Astrocyte of the cerebellum (primary cell): Measurements from ENCODE around the gene GAL3ST2.

ENCODE experiments used
- DNase-seq: peaks from one replicate; pipeline ENCODE4 v3.0.0-alpha.2; 2011; ENCODE audit warnings: low read depth
- H3K4me3 ChIP-seq: 2 replicates; pipeline ENCODE4 v1.5.1; 2011; ENCODE audit warnings: mild to moderate bottlenecking, low read depth, low read length, moderate library complexity
- in situ Hi-C: cut with HindIII; loops from 2 replicates; pipeline ENCODE4 v1.10.0; 2017; ENCODE audit warnings: low sequenced_read_pairs
- TF ChIP-seq, protein P1 (sequence below): IDR thresholded peaks from 2 replicates; pipeline ENCODE4 v1.5.1; 2012; ENCODE audit warnings: low read length, low read depth, moderate library complexity, mild to moderate bottlenecking; ENCODE audit errors: missing control alignments

GAL3ST2 gene

DNA sequence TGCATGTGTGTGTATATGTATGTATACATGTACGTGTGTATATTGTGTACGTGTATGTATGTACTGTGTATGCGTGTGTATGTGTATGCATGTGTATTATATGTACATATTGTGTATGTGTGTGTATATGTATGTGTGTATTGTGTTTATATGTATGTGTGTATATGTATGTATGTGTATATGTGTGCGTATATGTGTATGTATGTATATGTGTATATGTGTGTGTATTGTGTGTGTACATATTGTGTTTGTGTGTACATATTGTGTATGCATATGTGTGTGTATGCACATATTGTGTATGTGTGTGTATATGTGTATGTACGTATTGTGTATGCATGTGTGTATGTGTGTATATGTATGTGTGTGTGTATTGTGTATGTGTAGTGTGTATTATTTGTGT is 16.8 kb downstream of the GAL3ST2 start:
- TF ChIP-seq, protein P1, sequence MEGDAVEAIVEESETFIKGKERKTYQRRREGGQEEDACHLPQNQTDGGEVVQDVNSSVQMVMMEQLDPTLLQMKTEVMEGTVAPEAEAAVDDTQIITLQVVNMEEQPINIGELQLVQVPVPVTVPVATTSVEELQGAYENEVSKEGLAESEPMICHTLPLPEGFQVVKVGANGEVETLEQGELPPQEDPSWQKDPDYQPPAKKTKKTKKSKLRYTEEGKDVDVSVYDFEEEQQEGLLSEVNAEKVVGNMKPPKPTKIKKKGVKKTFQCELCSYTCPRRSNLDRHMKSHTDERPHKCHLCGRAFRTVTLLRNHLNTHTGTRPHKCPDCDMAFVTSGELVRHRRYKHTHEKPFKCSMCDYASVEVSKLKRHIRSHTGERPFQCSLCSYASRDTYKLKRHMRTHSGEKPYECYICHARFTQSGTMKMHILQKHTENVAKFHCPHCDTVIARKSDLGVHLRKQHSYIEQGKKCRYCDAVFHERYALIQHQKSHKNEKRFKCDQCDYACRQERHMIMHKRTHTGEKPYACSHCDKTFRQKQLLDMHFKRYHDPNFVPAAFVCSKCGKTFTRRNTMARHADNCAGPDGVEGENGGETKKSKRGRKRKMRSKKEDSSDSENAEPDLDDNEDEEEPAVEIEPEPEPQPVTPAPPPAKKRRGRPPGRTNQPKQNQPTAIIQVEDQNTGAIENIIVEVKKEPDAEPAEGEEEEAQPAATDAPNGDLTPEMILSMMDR, result no peak
- H3K4me3 ChIP-seq, result no peak overlapping the region
- in situ Hi-C loops, result no loop called here
- DNase-seq, result no peak

DNA sequence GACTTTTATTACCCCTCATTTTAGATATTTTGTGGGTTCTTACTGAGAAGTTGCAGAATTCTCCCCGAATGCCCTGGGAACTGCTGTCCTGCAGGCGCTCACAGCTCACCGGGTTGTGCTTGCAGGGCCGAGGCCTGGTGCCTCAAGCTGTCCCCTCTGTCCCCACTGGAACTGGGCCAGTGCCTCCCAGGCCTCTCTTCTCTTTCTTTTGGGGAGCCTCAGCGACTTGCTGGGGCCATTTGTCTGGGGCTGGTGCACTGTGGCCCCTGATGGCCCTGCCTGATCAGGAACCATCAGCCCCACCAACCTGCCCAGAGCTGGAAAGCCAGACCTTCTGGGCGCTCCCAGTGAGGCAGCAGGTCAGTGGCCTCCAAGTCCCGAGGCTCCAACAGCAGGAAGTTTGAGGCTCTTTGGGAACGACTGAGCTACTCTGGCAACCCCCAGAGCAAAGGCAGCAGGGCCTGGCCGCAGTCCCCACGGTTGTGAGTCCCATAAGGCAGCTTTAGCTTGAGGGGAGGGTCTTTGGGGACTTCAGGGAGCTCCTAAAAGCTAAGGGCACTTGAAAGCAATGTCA is 17.7 kb downstream of the GAL3ST2 start:
- in situ Hi-C loops, result no loop called here
- TF ChIP-seq, protein P1, result no peak

DNA sequence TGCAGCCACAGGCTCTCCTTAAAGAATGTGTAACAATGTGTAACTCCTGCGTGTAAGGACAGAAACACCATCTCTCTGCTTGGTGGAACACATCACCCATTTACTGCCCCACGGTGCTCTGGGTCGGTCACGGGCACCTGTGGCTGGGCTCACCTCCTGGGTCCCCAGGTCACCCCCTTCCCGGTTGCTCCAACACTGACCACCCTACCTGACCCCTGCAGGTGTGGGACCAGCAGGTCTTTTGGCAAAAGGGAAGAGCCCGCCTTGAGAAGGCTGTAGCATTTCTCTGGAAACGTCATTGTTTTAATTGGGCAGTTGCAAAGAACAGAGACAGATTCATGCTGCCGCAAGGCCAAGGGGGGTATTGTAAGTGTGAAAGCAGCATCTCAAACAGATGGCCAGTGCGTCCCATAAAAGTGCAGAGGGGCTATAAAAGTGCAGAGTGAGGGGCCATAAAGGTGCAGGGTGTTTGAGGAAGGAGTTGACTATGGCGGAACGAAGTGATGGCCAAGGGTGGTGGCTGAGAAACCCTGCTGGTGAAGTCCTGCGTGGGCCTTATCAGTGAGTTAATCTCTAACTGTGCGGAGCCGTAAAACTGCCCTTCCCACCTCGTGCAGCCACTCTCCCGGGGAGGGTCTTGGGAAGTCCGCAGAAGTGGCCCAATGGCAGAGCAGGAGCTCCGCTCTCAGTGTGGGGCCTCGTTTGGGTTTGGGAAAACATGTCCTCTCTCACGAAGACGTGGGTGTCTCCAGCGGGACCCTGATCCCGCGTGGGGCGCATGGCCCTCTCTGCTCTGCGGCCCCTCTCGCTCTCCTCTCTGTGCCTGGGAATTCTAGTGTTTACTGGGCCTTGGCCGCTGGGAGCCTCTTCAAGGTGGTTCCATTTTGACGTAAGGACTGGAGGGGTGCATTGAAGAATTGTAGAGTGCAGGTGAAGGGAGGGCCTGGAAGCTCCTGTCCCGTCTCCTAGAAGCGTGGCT is 18.7 kb downstream of the GAL3ST2 start:
- DNase-seq, result no peak
- no peak overlapping the region for H3K4me3 ChIP-seq
- in situ Hi-C loops, result no loop called here
- TF ChIP-seq, protein P1, result no peak

More for the DNA sequence above, 17.7 kb downstream of the GAL3ST2 start:
- H3K4me3 ChIP-seq, result no peak overlapping the region
- DNase-seq, result no peak

DNA sequence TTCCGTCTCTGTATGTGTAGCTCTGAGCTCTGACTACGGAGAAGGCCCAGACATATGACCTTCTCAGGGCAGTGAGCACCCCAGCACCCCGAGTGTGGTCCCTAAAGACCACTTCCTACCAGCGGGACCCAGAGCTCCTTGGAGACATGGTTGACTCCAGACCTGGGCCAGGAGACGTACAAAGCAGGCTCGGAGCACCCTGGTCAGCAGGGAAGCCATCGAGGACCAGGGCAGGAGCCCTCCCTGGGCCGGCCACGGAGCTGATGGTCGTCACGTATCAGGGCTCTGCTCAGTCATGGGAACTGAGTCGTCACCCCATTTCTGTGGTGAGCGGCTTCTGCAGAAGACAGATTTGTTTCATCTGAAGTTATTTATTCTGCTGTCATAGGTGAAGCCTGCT is 19.6 kb downstream of the GAL3ST2 start:
- DNase-seq, result no peak
- TF ChIP-seq, protein P1, result no peak
- no peak overlapping the region for H3K4me3 ChIP-seq
- in situ Hi-C loops, result no loop called here

DNA sequence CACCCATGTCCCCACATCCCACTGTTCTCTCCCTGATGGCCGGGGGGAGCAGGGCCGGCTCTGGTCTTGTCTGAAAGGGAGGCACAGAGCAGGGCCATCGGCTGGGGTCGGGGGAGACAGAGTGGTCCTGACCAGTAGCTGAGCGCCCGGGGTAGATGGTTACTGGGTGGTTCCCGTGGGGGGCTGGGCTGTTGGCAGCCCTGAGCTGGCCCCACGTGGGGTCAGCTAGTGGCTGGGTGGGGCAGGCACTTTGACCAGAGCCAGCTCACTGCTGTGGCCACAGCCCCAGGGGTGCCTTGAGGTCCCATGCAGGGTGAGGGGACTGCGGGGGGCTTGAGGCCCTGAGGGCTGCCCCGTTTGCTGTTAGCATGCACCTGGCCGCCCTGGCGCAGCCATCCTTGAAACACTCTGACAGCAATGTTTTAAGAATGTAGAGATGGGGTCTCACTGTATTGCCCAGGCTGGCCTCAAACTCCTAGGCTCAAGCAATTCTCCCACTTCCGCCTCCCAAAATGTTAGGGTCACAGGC is 20.1 kb downstream of the GAL3ST2 start:
- in situ Hi-C loops, result no loop called here
- H3K4me3 ChIP-seq, result no peak overlapping the region
- DNase-seq, result no peak
- TF ChIP-seq, protein P1, result no peak

DNA sequence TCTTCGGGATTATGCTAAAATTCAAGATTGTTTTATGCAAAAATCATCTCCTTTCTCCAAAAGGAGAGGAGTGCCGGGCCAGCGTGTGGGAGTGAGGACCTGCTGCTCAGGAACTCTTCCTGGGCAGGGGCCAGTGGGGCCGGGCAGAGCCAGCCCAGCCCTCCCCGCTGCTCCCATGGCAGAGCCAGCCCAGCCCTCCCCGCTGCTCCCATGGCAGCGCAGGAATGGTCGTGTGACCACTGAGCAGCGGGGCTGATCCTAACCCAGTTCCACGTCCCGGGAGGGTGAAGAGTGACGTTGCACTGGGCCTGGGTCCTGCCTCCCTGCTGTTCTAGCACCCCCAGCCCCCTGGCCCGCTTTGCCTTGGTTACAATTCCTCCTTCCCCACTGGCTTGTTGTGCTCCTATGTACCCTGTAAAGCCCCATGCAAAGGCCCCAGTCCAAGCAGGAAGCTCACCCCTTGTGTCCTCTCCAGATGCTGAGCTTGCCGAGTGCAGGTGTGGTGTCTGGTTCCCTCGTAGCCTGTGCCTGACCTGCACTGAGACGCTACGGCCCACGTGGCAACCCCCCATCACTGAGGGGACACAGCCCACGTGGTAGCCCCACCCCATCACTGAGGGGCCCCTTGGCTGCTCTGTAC is 20.9 kb downstream of the GAL3ST2 start:
- no peak for DNase-seq
- in situ Hi-C loops, result no loop called here
- H3K4me3 ChIP-seq, result no peak overlapping the region
- TF ChIP-seq, protein P1, result no peak
